Stimulated activated CD4-positive, alpha-beta T cell treated with anti-CD3 and anti-CD28 coated beads, Interleukin-1b, Interleukin-23, amount 100 ng/mL, for 24 hours (primary cell): ENCODE data around the gene UBR1.

Experiments used
- DNase-seq, 4 experiments: peaks; one replicate each; pipeline ENCODE4 v3.0.0-alpha.2; 2020; ENCODE audit warnings: low read depth in 4 of 4, low spot score in 1 of 4

UBR1 gene

GRCh38 chr15:43107751-43108150 lies 1.9 kb upstream of the UBR1 start:
- no peak for DNase-seq

GRCh38 chr15:43106486-43106829 lies 620 bp upstream of the UBR1 start:
- DNase-seq: no peak

GRCh38 chr15:43105077-43105736 lies 631 bp downstream of the UBR1 start:
- DNase-seq: no peak

- DNase-seq: no peak
Measured at GRCh38 chr15:43104426-43104825, 1.4 kb downstream of the UBR1 start.

- DNase-seq: no peak
Measured at GRCh38 chr15:43103907-43104306, 1.9 kb downstream of the UBR1 start.

- no peak for DNase-seq
Measured at GRCh38 chr15:43102187-43102586, 3.7 kb downstream of the UBR1 start.

GRCh38 chr15:43100971-43101370 lies 4.9 kb downstream of the UBR1 start:
- no peak for DNase-seq

- no peak for DNase-seq
Measured at GRCh38 chr15:43099105-43099845, 6.6 kb downstream of the UBR1 start.

GRCh38 chr15:43096411-43096810 lies 9.4 kb downstream of the UBR1 start:
- no peak for DNase-seq

GRCh38 chr15:43095708-43096347 lies 10.0 kb downstream of the UBR1 start:
- DNase-seq: no peak

GRCh38 chr15:43095243-43095642 lies 10.6 kb downstream of the UBR1 start:
- DNase-seq: no peak

- no peak for DNase-seq
Measured at GRCh38 chr15:43094416-43095030, 11.3 kb downstream of the UBR1 start.

GRCh38 chr15:43093026-43093425 lies 12.8 kb downstream of the UBR1 start:
- DNase-seq: no peak

GRCh38 chr15:43091859-43092258 lies 14.0 kb downstream of the UBR1 start:
- no peak for DNase-seq

GRCh38 chr15:43086551-43086950 lies 19.3 kb downstream of the UBR1 start:
- no peak for DNase-seq

- no peak for DNase-seq
Measured at GRCh38 chr15:43085921-43086320, 19.9 kb downstream of the UBR1 start.

- DNase-seq: no peak
Measured at GRCh38 chr15:43082509-43082908, 23.3 kb downstream of the UBR1 start.

- DNase-seq: no peak
Measured at GRCh38 chr15:43081283-43081682, 24.6 kb downstream of the UBR1 start.

- no peak for DNase-seq
Measured at GRCh38 chr15:43071451-43071850, 34.4 kb downstream of the UBR1 start.

GRCh38 chr15:43070893-43071292 lies 34.9 kb downstream of the UBR1 start:
- no peak for DNase-seq

GRCh38 chr15:43070249-43070648 lies 35.6 kb downstream of the UBR1 start:
- no peak for DNase-seq
